Activated CD4-positive, CD25-positive, alpha-beta regulatory T cell treated with anti-CD3 and anti-CD28 coated beads, Interleukin-2, amount 50 U/mL, for 72 hours (primary cell): Measurements from ENCODE around the gene CLPTM1.
"Not testable (repeated sequence)": the region's sequence is repeated elsewhere in the genome, so short reads cannot be mapped to it uniquely, and the experiment has no call there.

ENCODE experiments used
- DNase-seq: peaks from one replicate; pipeline ENCODE4 v3.0.0; 2021

The CLPTM1 gene

GRCh38 chr19:44942067-44942571 is 13.1 kb upstream of the CLPTM1 start, which contains the start of gene APOC4:
Gene APOC4, plus strand, starts transcription at chr19:44942237. Its CDS starts 41 bp downstream, at chr19:44942278.
- DNase-seq, result no peak

GRCh38 chr19:44943801-44944249 is 11.4 kb upstream of the CLPTM1 start:
- no peak for DNase-seq

GRCh38 chr19:44947041-44947581 is 8.1 kb upstream of the CLPTM1 start:
- DNase-seq, result no peak

- DNase-seq, result no peak
Measured at GRCh38 chr19:44948237-44948636, 6.9 kb upstream of the CLPTM1 start.

- no peak for DNase-seq
Measured at GRCh38 chr19:44948763-44949374, 6.3 kb upstream of the CLPTM1 start.

- no peak for DNase-seq
Measured at GRCh38 chr19:44949550-44949949, 5.6 kb upstream of the CLPTM1 start.

- DNase-seq, result peak; percentile 55
Measured at GRCh38 chr19:44951179-44952159, 3.7 kb upstream of the CLPTM1 start.

- no peak for DNase-seq
Measured at GRCh38 chr19:44954278-44954648, 917 bp upstream of the CLPTM1 start.

- DNase-seq, result no peak
Measured at GRCh38 chr19:44955505-44956439, 592 bp downstream of the CLPTM1 start.

- DNase-seq, result no peak
Measured at GRCh38 chr19:44957526-44957925, 2.3 kb downstream of the CLPTM1 start.

GRCh38 chr19:44958090-44958489 is 2.9 kb downstream of the CLPTM1 start:
- DNase-seq, result no peak

- DNase-seq, result no peak
Measured at GRCh38 chr19:44959691-44960090, 4.5 kb downstream of the CLPTM1 start.

GRCh38 chr19:44960906-44961728 is 5.9 kb downstream of the CLPTM1 start:
- no peak for DNase-seq

GRCh38 chr19:44961821-44962220 is 6.6 kb downstream of the CLPTM1 start:
- DNase-seq, result no peak

- no peak for DNase-seq
Measured at GRCh38 chr19:44968118-44968517, 12.9 kb downstream of the CLPTM1 start.

- DNase-seq, result no peak
Measured at GRCh38 chr19:44968670-44969069, 13.5 kb downstream of the CLPTM1 start.

- DNase-seq, result no peak
Measured at GRCh38 chr19:44969437-44969836, 14.3 kb downstream of the CLPTM1 start.

GRCh38 chr19:44971451-44971850 is 16.3 kb downstream of the CLPTM1 start:
- not testable (repeated sequence) for DNase-seq

- no peak for DNase-seq
Measured at GRCh38 chr19:44972802-44973201, 17.6 kb downstream of the CLPTM1 start.

- DNase-seq, result no peak
Measured at GRCh38 chr19:44973982-44974735, 19.0 kb downstream of the CLPTM1 start.

GRCh38 chr19:44974857-44975256 is 19.7 kb downstream of the CLPTM1 start:
- no peak for DNase-seq
